Stimulated activated CD4-positive, alpha-beta T cell treated with anti-CD3 and anti-CD28 coated beads, Interleukin-4, amount 100 ng/mL, for 4 hours (primary cell): ENCODE data around the gene CCDC88C.

ENCODE experiments used
- DNase-seq, 2 experiments: peaks; one replicate each; pipeline ENCODE4 v3.0.0-alpha.2; 2020

Gene CCDC88C

DNA sequence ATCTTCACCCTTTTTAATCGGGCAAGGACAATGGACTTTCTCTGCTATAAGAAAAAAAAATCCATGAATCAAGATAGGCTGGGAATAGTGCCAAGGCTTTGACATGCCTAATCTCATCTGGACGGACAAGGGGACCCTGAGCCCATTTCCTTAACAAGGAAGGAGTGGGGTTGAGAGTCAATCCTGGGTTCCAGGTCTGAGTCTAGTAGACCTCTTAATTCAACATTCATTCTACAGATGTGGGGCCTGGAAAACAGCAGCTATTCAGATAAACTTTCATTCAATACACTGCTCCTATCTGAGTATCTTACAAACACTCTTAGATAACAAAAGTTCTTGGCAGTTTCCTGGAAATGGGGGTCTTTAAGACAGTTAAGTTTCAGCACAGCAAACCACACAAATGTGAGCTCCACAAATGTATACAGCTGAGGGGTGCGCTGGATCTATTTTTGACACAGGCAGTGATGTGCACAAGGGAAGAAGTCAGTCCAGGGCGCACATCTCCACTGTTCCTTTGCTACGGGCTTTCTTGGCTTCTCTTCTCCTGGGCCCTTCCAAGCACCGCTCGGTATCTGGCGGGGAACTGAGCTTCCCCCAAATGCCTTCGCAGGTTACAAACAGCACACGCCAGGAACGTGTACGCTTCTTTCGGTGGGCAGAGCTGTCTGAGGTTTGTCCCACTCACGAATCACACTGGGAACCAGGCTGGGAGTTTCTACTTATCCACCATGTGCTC lies 90.9 kb downstream of the CCDC88C start:
- DNase-seq, result no peak

- DNase-seq, result no peak
Observed at GRCh38 chr14:91324606-91325575, 92.7 kb downstream of the CCDC88C start.

DNA sequence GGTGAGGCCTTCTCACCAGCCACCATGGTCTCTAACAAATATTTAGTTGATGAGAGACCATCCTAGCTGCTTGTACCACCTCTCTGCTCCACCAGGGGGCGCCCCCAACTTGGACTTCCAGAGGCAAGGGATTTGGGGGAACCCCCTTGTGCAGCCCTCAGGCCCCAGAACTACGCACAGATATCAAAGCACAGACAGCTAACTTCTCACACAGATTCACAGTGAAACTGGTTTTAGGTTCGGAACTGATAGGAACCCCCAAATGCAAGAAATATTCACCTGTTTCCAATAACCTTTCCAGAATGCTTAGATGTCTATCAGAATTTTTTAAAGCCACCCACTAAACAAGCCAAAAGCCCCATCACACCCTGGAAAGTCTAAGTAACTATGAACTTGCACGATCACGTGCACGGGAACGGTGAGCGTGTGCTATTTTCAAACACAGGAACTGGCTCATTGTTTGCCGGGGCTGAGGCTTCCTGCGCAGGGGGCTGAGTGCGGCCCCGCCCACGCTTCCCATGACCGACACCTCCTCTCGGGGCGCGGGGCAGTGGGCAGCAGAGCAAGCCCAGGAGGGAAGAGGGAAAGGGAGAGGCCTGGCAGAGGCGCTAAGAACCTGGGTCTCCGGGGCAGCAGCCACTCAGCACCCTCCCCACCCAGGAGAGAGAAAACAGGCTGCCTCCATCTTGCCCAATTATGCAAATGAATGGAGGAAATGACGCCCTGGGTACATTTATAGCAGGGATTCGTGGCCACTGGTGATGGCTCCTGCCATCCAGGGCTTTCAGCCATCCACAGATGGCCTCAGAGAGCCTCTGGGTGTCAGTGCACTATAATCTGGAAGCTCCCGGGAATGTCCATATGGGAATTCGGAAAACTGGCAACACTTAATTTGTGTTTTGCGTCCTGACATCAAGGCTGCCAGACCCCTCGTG lies 93.7 kb downstream of the CCDC88C start:
- peak; percentile 89 to 95 for DNase-seq

DNA sequence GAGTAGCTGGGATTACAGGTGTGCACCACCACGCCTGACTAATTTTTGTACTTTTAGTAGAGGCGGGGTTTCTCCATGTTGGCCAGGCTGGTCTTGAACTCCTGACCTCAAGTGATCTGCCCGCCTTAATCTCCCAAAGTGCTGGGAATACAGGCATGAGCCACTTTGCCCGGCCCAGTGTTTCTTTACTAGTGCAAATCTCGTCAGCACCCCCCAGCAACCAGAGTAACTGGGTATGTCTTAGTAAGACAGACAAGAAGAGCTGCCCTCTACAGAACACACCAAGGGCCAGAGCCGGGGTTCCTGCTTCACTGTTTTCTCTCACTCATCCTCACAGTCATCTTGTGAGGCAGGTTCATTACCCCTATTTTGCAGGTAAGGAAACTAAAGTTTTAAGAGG lies 94.6 kb downstream of the CCDC88C start:
- DNase-seq, result no peak

DNA sequence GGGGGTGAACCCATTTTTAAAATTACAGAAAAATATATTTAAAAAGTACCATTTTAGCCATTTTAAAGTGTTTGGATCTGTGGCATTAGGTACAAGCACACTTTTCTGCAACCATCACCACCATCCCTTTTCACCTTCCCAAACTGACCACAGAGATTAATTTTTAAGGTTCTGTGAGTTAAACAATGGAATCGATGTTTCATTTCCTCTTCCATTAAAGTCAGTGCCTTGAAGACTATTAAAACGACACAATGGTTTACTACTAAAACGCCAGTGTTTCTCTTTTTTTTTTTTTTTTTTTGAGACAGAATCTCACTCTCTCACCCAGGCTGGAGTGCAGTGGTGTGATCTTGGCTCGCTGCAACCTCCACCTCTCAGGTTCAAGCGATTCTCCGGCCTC lies 95.0 kb downstream of the CCDC88C start:
- no peak for DNase-seq

DNA sequence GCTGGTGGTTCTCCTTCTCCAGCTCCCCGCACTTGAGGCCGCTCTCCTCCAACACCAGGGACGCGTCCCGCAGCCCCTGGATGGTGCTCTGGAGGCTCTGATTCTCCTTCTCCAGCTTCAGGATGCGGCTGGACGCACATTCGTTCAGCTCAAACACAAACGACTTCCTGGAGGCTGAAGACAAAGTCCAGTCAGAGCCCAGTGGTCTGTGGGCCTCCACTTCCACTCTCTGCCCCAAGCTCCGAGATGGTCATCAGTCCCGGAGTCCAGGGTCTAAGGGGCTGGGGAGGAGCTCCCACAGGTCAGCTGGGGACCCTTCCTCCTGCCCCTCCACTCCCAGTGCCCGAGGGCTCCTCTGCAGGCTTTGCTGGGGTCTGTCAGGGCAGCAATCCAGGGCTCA lies 96.5 kb downstream of the CCDC88C start:
- no peak for DNase-seq

- no peak for DNase-seq
Observed at GRCh38 chr14:91320266-91320665, 97.4 kb downstream of the CCDC88C start.

GRCh38 chr14:91318911-91319310 lies 98.7 kb downstream of the CCDC88C start:
- no peak for DNase-seq

DNA sequence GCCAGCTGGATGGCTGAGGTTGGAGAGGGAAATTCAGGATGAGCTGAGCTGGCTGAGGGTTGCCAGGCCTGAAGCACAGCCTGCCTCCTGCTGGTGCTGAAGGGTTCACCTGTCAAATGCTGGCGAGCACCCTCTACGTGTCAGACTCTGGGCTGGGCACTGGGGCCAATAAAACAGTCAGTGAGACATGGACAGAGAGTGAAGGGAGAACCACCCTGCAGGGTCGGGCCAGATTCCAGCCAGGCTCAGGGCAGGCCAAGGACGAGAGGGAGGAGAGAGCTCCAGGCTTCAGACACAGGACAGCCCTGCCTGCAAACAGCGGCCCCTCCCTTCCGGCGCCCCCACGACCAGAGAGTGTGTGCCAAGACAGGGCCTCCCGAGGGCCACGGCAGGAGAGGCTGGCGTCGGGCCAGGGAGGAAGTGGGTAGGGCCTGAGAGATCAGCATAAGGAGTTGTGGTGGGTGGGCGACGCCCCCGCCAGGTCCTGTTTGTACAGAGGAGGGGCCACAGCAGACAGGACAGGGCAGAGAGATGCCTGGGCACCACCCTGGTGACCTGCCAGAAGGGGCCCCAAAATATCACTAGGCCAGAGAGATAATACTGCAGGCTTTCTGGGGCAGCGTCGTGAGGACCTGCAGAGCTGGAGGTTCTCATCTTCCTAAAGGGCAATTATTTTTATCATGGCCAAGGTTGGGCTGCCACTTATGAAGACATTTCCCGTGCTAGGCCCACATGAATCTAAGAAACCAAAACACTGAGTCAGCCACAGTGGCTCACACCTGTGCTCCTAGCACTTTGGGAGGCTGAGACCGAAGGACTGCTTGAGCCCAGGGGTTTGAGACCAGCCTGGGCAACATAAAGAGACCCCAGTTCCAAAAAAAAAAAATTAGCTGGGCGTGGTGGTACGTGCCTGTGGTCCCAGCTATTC lies 100.0 kb downstream of the CCDC88C start:
- DNase-seq, result peak; percentile 73 to 74

GRCh38 chr14:91316761-91317160 lies 100.9 kb downstream of the CCDC88C start:
- DNase-seq, result no peak

DNA sequence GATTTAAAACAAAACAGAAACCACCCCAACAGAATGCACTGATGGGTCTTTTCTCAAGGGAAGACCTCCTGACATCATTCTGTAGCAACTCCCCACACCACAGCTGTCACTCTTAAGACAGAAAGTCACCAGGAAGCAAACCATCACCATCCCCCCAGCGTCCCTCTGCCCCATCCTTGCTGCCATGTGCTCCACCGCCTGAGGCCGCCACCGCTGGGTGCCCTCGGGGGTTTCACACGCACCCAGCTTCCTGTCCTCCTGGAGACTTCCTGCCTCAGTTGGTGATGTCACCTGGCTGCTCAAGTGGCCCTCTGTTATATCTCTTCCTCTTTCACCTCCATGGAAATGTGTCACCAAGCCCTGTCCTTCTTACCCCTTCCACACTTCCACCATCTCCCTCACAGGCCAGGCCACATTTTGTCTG lies 101.8 kb downstream of the CCDC88C start:
- peak; percentile 62 to 78 for DNase-seq

DNA sequence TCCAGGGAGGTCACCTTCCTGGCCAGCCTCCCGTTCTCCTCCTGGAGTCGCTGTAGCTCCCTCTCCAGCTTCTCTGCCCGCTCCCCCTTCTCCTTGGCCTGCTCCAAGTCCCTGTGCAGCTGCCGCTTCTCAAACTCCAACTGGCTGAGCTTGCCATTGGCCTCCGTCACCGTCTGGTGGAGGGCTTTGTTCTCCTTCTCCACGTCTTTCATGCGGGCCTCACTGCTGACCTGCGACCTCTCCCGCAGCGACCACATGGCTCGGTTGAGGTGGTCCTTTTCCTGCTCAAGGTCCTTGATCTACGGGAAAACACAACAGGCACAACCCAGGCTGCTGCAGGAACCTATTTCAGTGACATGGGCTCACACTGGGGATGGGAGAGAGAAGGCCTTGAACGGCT lies 103.8 kb downstream of the CCDC88C start:
- no peak for DNase-seq

GRCh38 chr14:91313154-91313850 lies 104.3 kb downstream of the CCDC88C start:
- no peak for DNase-seq

DNA sequence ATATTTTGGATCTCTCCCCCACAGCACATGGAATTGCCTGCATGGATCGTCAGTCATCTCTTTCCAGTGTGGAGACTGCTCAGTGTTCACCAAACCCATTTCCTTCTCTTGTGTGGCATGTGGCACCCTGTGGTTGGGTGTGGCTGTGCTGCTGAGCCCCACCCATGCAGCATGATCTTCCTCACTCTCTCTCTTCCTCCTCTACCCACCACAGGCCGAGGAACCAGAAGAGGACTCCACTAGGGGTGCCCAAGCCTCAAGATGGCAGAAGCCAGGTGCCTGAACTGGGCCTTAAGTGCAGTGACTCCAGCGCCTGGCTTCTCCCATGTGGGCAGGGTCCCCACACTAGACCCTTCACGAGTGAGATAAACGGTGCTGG lies 106.3 kb downstream of the CCDC88C start:
- DNase-seq, result peak in 1 of 2 experiments; percentile 50

- DNase-seq, result no peak
Observed at GRCh38 chr14:91310606-91311283, 106.9 kb downstream of the CCDC88C start.

DNA sequence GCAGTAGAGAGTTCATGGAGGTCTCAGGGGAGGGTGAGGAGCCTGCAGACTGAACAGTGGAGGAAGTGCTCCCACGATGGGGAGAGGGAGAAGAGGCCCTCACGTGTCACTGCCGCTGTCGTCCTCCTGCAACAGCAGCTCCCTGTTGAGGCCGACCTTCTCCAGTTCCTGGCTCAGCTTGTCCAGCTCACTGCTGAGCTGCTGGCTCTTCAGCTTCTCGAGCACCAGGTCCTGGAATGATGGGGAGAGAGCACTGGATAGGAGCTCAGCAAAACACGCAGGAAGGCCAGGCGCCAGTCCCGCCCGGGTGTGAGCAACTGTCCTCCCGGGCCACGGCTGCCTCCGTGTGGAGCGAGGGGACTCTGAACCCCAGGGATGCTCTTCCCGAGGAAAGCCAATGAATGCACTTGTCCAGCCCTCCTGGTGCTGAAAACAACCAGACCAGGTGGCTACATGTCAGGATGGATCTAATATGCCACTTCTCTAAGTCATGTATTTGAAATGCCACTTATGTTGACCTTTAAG lies 107.8 kb downstream of the CCDC88C start:
- DNase-seq, result no peak

- no peak for DNase-seq
Observed at GRCh38 chr14:91308337-91308736, 109.3 kb downstream of the CCDC88C start.

GRCh38 chr14:91307652-91308051 lies 110.0 kb downstream of the CCDC88C start:
- no peak for DNase-seq

- DNase-seq, result no peak
Observed at GRCh38 chr14:91307046-91307445, 110.6 kb downstream of the CCDC88C start.

DNA sequence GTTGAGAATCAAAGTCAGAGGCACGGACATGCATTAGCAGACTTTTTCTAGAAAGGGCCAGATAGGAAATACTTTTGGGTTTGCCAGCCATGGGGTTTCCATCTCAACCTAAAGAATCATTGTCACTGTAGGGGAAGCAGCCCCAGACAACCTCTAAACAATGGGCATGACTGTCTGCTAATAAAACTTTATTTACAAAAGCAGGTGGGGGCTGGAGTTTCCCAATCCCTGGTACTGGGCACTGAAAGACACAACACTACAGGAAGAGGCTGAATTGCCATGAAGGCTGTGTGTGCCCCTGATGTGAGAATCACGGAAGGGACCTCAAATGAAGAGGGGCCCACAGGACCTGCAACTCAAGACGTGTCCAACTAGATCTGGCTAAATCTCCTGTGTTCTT lies 111.1 kb downstream of the CCDC88C start:
- DNase-seq, result no peak
